ENCODE measurements around the gene GRK1.

GRK1 gene

GRCh38 chr13:113736258-113736731 lies 69.3 kb downstream of the GRK1 start:
- DNase-seq (ENCODE audit: low read depth): no peak
- no peak for TF ChIP-seq CTCF (IDR thresholded peaks at IDR 0.05; ENCODE audit: low read length, missing control alignments)
- no peak overlapping the region for H3K4me3 ChIP-seq (replicated peaks; ENCODE audit: low read depth, low read length)

- H3K4me3 ChIP-seq (replicated peaks; ENCODE audit: low read depth, low read length): no peak overlapping the region
- TF ChIP-seq CTCF (IDR thresholded peaks at IDR 0.05; ENCODE audit: low read length, missing control alignments): no peak
- no peak for DNase-seq (ENCODE audit: low read depth)
Measured at GRCh38 chr13:113737803-113738202, 70.8 kb downstream of the GRK1 start.

GRCh38 chr13:113739527-113740285 lies 72.7 kb downstream of the GRK1 start:
- DNase-seq (ENCODE audit: low read depth): no peak
- no peak overlapping the region for H3K4me3 ChIP-seq (replicated peaks; ENCODE audit: low read depth, low read length)
- no peak for TF ChIP-seq CTCF (IDR thresholded peaks at IDR 0.05; ENCODE audit: low read length, missing control alignments)

- TF ChIP-seq CTCF (IDR thresholded peaks at IDR 0.05; ENCODE audit: low read length, missing control alignments): no peak
- DNase-seq (ENCODE audit: low read depth): no peak
- no peak overlapping the region for H3K4me3 ChIP-seq (replicated peaks; ENCODE audit: low read depth, low read length)
Measured at GRCh38 chr13:113740286-113740556, 73.2 kb downstream of the GRK1 start.

- no peak for TF ChIP-seq CTCF (IDR thresholded peaks at IDR 0.05; ENCODE audit: low read length, missing control alignments)
- DNase-seq (ENCODE audit: low read depth): no peak
- H3K4me3 ChIP-seq (replicated peaks; ENCODE audit: low read depth, low read length): no peak overlapping the region
Measured at GRCh38 chr13:113740661-113741060, 73.6 kb downstream of the GRK1 start.

GRCh38 chr13:113741191-113741668 lies 74.2 kb downstream of the GRK1 start:
- DNase-seq (ENCODE audit: low read depth): no peak

More at GRCh38 chr13:113741191-113741668, 74.2 kb downstream of the GRK1 start:
- no peak overlapping the region for H3K4me3 ChIP-seq (replicated peaks; ENCODE audit: low read depth, low read length)
- no peak for TF ChIP-seq CTCF (IDR thresholded peaks at IDR 0.05; ENCODE audit: low read length, missing control alignments)

Measured in fibroblast of pulmonary artery (primary cell).